Transverse colon (tissue), 4 donors: ENCODE data around the gene ETFB. TPM values are rescaled to one million over a fixed set of nuclear protein-coding genes. Genes with fewer than 3 reads are reported as not detected.

Source experiments
- DNase-seq: peaks from one replicate; pipeline ENCODE4 v3.0.0-alpha.2; 2019
- H3K27ac ChIP-seq, 4 donors: fragments of 200-600 bp; sonication (generic); 2 replicates each; pipeline ENCODE4 v1.5.1; 2016 to 2018; ENCODE audit warnings: inconsistent platforms in 4 of 4
- H3K27me3 ChIP-seq: fragments of 200-600 bp; sonication (generic); 2 replicates; pipeline ENCODE4 v1.5.1; 2017; ENCODE audit warnings: inconsistent platforms
- H3K36me3 ChIP-seq, 4 donors: fragments of 200-600 bp; sonication (generic); 2 replicates each; pipeline ENCODE4 v1.5.1; 2017 to 2019; ENCODE audit warnings: inconsistent platforms in 4 of 4
- H3K4me1 ChIP-seq, 4 donors: fragments of 200-600 bp; sonication (generic); 2 replicates each; pipeline ENCODE4 v1.5.1; 2017 to 2020; ENCODE audit warnings: inconsistent platforms in 4 of 4
- H3K4me3 ChIP-seq, 4 donors: fragments of 200-600 bp; sonication (generic); 1 replicate in 1 of 4; 2 replicates in 3 of 4; pipeline versions ENCODE4 v1.5.1 to v1.6.1; 2017 to 2019; ENCODE audit warnings: inconsistent platforms in 4 of 4
- H3K9me3 ChIP-seq, 2 donors: fragments of 200-600 bp; sonication (generic); 2 replicates each; pipeline ENCODE4 v1.5.1; 2017 to 2019; ENCODE audit warnings: inconsistent platforms in 2 of 2
- CTCF ChIP-seq, 5 experiments: fragments of 200-600 bp in 3 of 5; fragments of 450-650 bp in 2 of 5; sonication (generic) in 3 of 5; IDR thresholded peaks; 1 replicate in 2 of 5; 2 replicates in 3 of 5; pipeline ENCODE4 v1.5.1; 2016 to 2017; ENCODE audit warnings: antibody characterized with exemption in 5 of 5, inconsistent platforms in 3 of 5, mild to moderate bottlenecking in 2 of 5, moderate library complexity in 1 of 5
- EP300 ChIP-seq: sonication (generic); formaldehyde crosslinking; IDR thresholded peaks from one replicate; pipeline ENCODE4 v1.6.1; 2017; ENCODE audit warnings: antibody characterized with exemption, low read depth
- POLR2A ChIP-seq: fragments of 450-650 bp; IDR thresholded peaks from one replicate; pipeline ENCODE4 v1.6.1; 2016; ENCODE audit warnings: antibody characterized with exemption, mild to moderate bottlenecking, moderate library complexity
- POLR2AphosphoS5 ChIP-seq, 3 donors: sonication (generic); formaldehyde crosslinking; IDR thresholded peaks; one replicate each; pipeline ENCODE4 v1.6.1; 2016; ENCODE audit warnings: antibody characterized with exemption in 3 of 3
- WGBS, 2 donors: methylation state at CpG; one replicate each; pipeline ENCODE4 v1.1.5; 2018; ENCODE audit warnings: low coverage in 1 of 2; 5-methylcytosine and 5-hydroxymethylcytosine counted together
- in situ Hi-C, 4 donors: fragments of 200-750 bp; cut with MboI; loops; one replicate each; pipeline versions ENCODE4 v1.15.0 to v1.15.1; 2017; ENCODE audit warnings: low sequenced_read_pairs in 3 of 4, low pct_ligation_motif_present in 1 of 4, low pct_unique_long_range_greater_than_20kb in 1 of 4
- intact Hi-C: fragments of 100-400 bp; cut with DNase I; formaldehyde crosslinking; loops from one replicate; pipeline ENCODE4 v1.15.1; 2023; ENCODE audit warnings: low total_unique reads
- total RNA-seq, 4 donors: library from RNA; depleted of rRNA; stranded (reverse); fragments of >200 nt; gene quantifications; one replicate each; pipeline ENCODE4 v1.1.0, GENCODE V29; 2016

ETFB gene
- total RNA-seq, 4 donors from 2014 or later = 56.9 to 147 (median 99.1) TPM

- in situ Hi-C loops (no loop called here), intact Hi-C loops (no loop called here)
- peak overlapping the region; percentile 98 to 100 (median 100) for H3K27ac ChIP-seq
- no peaks in the 10 kb centered on the region for H3K27me3 ChIP-seq
- TF ChIP-seq POLR2AphosphoS5 (IDR thresholded peaks at IDR 0.05) (peak in 1 of 3 donors; percentile 0), CTCF (IDR thresholded peaks at IDR 0.05) (no peak)
- H3K4me3 ChIP-seq = peak overlapping the region; percentile 66 to 80 (median 76)
- H3K4me1 ChIP-seq = peaks cover 11 to 33% (median 14%) of the 10 kb centered on the region in 4 donors
- H3K9me3 ChIP-seq = no peaks in the 10 kb centered on the region
- WGBS, 2 donors = 0 to 3% methylated on average over 6 to 34 of the region's 64 CpGs
- no peaks in the 10 kb centered on the region for H3K36me3 ChIP-seq
- peak; percentile 100 for DNase-seq
Observed at GRCh38 chr19:51367565-51368365, 1.6 kb upstream of the ETFB start.

- WGBS, 2 donors = 0% methylated on average over 5 to 15 of the region's 15 CpGs
- H3K36me3 ChIP-seq = no peaks in the 10 kb centered on the region
- DNase-seq = no peak
- no peaks in the 10 kb centered on the region for H3K27me3 ChIP-seq
- in situ Hi-C loops = no loop called here
- peak; percentile 98 to 99 (median 99) for TF ChIP-seq POLR2AphosphoS5 (IDR thresholded peaks at IDR 0.05)
- no peak for TF ChIP-seq CTCF (IDR thresholded peaks at IDR 0.05)
- peak; percentile 95 for TF ChIP-seq POLR2A
- TF ChIP-seq EP300 = no peak
- H3K4me1 ChIP-seq = peaks cover 11 to 36% (median 15%) of the 10 kb centered on the region in 4 donors
- H3K27ac ChIP-seq = peak overlapping the region; percentile 98 to 100 (median 100)
- no peaks in the 10 kb centered on the region for H3K9me3 ChIP-seq
- intact Hi-C loops = no loop called here
- H3K4me3 ChIP-seq = peak overlapping the region; percentile 66 to 81 (median 78)
Observed at GRCh38 chr19:51367255-51367564, 1.0 kb upstream of the ETFB start.

DNA sequence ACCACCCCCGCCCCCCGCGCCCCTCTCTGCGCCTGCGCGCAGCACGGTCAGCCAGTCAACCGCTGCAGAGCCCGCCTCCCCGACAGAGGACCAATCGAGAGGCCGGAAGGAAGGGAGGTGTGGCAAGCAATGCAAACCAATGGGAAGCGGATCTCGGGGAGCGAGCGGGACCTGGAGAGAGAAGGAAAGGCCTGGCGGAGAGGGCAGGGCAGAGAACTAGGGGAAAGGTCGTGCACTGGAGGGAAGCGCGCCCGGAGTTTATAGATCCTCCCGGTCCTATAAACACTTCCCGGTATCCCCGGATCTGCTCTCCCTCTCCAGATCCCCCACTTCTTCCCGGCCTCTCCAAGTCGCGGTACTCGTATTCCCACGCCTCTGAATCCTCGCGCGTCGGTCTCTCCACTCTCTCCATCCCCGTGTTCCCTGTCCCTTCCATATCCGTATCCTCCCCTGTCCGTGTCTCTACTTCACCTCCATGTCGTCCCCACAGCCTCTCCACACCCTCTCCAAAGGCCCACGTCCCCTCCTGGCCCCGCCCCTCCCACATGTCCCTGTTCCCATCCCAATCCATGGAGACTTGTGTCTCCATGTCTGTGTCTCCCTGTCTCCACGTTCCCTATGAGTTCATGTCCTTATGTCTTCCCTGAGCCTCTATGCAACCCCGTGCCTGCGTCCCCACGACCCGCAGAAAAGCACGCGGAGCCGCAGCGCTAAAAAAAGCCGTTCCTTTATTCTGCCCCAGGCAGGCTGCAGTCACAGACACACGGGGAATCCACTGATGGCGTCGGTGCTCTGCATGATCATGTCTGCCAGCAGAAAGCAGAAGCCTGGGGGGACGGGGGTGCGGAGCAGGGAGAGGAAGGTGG lies 434 bp upstream of the ETFB start:
- DNase-seq = peak; percentile 99
- in situ Hi-C loops = no loop called here
- 0% methylated on average over 1 to 52 of the region's 54 CpGs for whole genome bisulfite sequencing, 2 donors
- TF ChIP-seq EP300 = no peak
- peak; percentile 90 to 94 (median 93) for TF ChIP-seq POLR2AphosphoS5 (IDR thresholded peaks at IDR 0.05)
- peak; percentile 80 for TF ChIP-seq POLR2A
- no peak for TF ChIP-seq CTCF (IDR thresholded peaks at IDR 0.05)
- intact Hi-C loops = no loop called here
- Histone ChIP-seq H3K27me3 (no peaks in the 10 kb centered on the region), H3K27ac (peak overlapping the region; percentile 98 to 100 (median 100)), H3K4me1 (peaks cover 11 to 36% (median 15%) of the 10 kb centered on the region in 4 donors), H3K4me3 (peak overlapping the region; percentile 66 to 81 (median 78)), H3K9me3 (no peaks in the 10 kb centered on the region), H3K36me3 (no peaks in the 10 kb centered on the region)
